Ovary (tissue), 9 donors: ENCODE data around the gene PKNOX1. TPM values are rescaled to one million over a fixed set of nuclear protein-coding genes. Genes with fewer than 3 reads are reported as not detected.

Experiments
- DNase-seq, 5 donors: peaks; one replicate each; pipeline ENCODE4 v3.0.0-alpha.2; 2019 to 2020
- H3K27ac ChIP-seq, 2 donors: fragments of 200-600 bp; one replicate each; pipeline versions ENCODE4 v1.5.1 to v1.8.0; 2019 to 2022
- H3K27me3 ChIP-seq: fragments of 200-600 bp; one replicate; pipeline ENCODE4 v1.8.0; 2022
- H3K36me3 ChIP-seq: fragments of 200-600 bp; sonication (generic); one replicate; pipeline ENCODE4 v1.5.1; 2019
- H3K4me1 ChIP-seq: one replicate; pipeline ENCODE4 v1.8.1; 2013; ENCODE audit warnings: mild to moderate bottlenecking, moderate library complexity; ENCODE audit not compliant: insufficient read depth
- H3K4me3 ChIP-seq: fragments of 200-600 bp; sonication (generic); one replicate; pipeline ENCODE4 v1.5.1; 2017
- H3K9me3 ChIP-seq, 2 donors: fragments of 200-600 bp in 1 of 2; sonication (generic) in 1 of 2; one replicate each; pipeline versions ENCODE4 v1.5.1 to v1.8.1; 2013 to 2019; ENCODE audit warnings: mild to moderate bottlenecking in 1 of 2, moderate library complexity in 1 of 2
- CTCF ChIP-seq, 3 donors: fragments of 450-650 bp in 2 of 3; fragments of 200-600 bp in 1 of 3; IDR thresholded peaks; one replicate each; pipeline versions ENCODE4 v1.5.1 to v1.8.0; 2016 to 2022; ENCODE audit warnings: antibody characterized with exemption in 3 of 3, mild to moderate bottlenecking in 1 of 3
- EP300 ChIP-seq: sonication (generic); formaldehyde crosslinking; IDR thresholded peaks from one replicate; pipeline ENCODE4 v1.6.1; 2017; ENCODE audit warnings: antibody characterized with exemption
- POLR2A ChIP-seq: fragments of 450-650 bp; IDR thresholded peaks from one replicate; pipeline ENCODE4 v1.6.1; 2017; ENCODE audit warnings: antibody characterized with exemption, mild to moderate bottlenecking, moderate library complexity
- WGBS, 3 donors: extraction: QIAGEN DNeasy Blood & Tissue Kit in 1 of 3; methylation state at CpG; one replicate each; pipeline versions ENCODE4 v1.1.5 to v1.1.7; 2013 to 2017; 5-methylcytosine and 5-hydroxymethylcytosine counted together
- intact Hi-C, 4 donors: fragments of 100-400 bp; cut with DNase I; formaldehyde crosslinking; loops; one replicate each; pipeline versions ENCODE4 v1.11.0 to v1.15.1; 2022 to 2023
- polyA plus RNA-seq, 2 donors: library from polyadenylated mRNA; stranded (reverse); fragments of 200-250 nt in 1 of 2; fragments of 350-450 nt in 1 of 2; fragmentation: Illumina TruSeq in 1 of 2; extraction: RNeasy Lipid Tissue Mini Kit (QIAGEN cat#74804) in 1 of 2; gene quantifications; one replicate each; pipeline ENCODE4 v1.2.3, GENCODE V29; 2013 to 2014
- total RNA-seq, 7 donors: library from RNA; depleted of rRNA in 2 of 7; stranded (reverse); fragments of >200 nt in 2 of 7; fragmentation: NEBNext Ultra II Directional in 3 of 7; extraction: Animal tissue kit (Norgen Biotek cat#: 25700) in 3 of 7; gene quantifications; one replicate each; pipeline versions ENCODE4 v1.1.0 to v1.2.4, GENCODE V29; 2016 to 2023
- donor health status: DM: no; HTN: no; CAD: no; lungs with moderate emphysema.
- donor health status: DM: no; HTN: no; CAD: no.
- donor health status: Bipolar disorder and iron deficiency.
- donor health status: DM: yes; HTN: yes; CAD: no.
- donor health status: DM: no; HTN: no; CAD: no.
- donor health status: DM: yes; HTN: yes; CAD: no.

The PKNOX1 gene
- total and polyA plus RNA-seq, 9 donors = 7.0 to 50.9 (median 25.4) TPM

- Histone ChIP-seq H3K27me3 (no peaks in the 10 kb centered on the region), H3K4me1 (peaks cover 6% of the 10 kb centered on the region), H3K9me3 (no peaks in the 10 kb centered on the region), H3K27ac (no peak overlapping the region), H3K36me3 (no peaks in the 10 kb centered on the region), H3K4me3 (no peak overlapping the region)
- WGBS, 3 donors = 60 to 76% (median 73%) methylated on average over 8 of the region's 8 CpGs
- DNase-seq = no peak
- intact Hi-C loops = no loop called here
- TF ChIP-seq EP300 (no peak), POLR2A (no peak), CTCF (IDR thresholded peaks at IDR 0.05) (no peak)
Measured at GRCh38 chr21:43023175-43023574, 48.8 kb downstream of the PKNOX1 start.

GRCh38 chr21:43024439-43025136 is 50.2 kb downstream of the PKNOX1 start:
- Histone ChIP-seq H3K9me3 (no peaks in the 10 kb centered on the region), H3K36me3 (no peaks in the 10 kb centered on the region), H3K4me1 (peaks cover 6% of the 10 kb centered on the region), H3K27ac (peak overlapping the region in 1 of 2 donors; percentile 45), H3K4me3 (no peak overlapping the region), H3K27me3 (no peaks in the 10 kb centered on the region)
- intact Hi-C loops = no loop called here
- WGBS, 3 donors = 54 to 71% (median 55%) methylated on average over 17 of the region's 17 CpGs
- DNase-seq = peak in 2 of 5 donors; percentile 29 to 59
- no peak for TF ChIP-seq EP300
- TF ChIP-seq CTCF (IDR thresholded peaks at IDR 0.05) = no peak
- TF ChIP-seq POLR2A = no peak

- Histone ChIP-seq H3K36me3 (no peaks in the 10 kb centered on the region), H3K27ac (peak overlapping the region in 1 of 2 donors; percentile 45), H3K9me3 (no peaks in the 10 kb centered on the region), H3K4me3 (no peak overlapping the region), H3K4me1 (peaks cover 6% of the 10 kb centered on the region), H3K27me3 (no peaks in the 10 kb centered on the region)
- no peak for DNase-seq
- 14 to 40% (median 15%) methylated on average over 6 of the region's 6 CpGs for WGBS, 3 donors
- intact Hi-C loops = no loop called here
- TF ChIP-seq POLR2A = no peak
- no peak for TF ChIP-seq EP300
- TF ChIP-seq CTCF (IDR thresholded peaks at IDR 0.05) = no peak
Measured at GRCh38 chr21:43025636-43026180, 51.3 kb downstream of the PKNOX1 start.

DNA sequence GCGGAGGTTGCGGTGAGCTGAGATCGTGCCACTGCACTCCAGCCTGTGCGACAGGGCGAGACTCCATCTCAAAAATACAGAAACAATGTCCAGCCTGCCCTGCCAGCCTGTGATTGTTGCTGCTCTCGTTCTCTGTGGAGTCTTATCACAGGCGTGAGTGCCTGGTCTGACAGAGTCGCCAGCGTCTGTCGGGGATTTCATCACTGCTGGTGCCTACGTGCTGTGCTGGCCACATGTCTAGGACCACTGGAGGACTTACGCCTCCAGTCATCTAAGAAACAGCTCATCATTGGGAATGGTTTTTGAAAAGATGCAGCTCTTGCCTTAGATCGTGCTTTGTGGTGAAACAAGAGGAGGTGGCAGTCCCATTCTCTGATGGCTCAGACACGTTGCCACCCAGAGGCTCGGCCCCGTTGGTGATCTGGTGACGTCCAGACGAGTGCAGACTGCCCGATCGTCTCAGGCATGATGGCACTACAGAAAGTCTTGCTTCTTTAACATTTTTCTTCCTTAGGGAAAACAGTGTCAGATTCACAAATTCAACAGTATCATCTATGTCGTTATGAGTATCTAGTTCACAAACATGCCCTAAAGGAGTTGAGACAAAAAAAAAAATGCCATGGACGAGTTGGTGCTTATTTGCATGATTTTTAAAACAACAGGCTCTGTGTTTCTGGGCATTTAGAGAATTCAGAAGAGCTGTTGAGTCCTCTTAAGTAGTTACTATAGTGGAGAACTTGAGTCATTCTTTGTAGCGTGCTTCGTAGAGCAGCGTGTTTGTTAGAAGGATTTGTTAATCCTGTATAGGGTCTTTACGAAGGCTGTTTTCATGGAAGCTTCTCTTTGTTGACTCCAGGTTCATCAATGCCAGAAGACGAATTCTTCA is 53.7 kb downstream of the PKNOX1 start:
- intact Hi-C loops = no loop called here
- no peak overlapping the region for H3K27ac ChIP-seq
- no peak for DNase-seq
- no peaks in the 10 kb centered on the region for H3K27me3 ChIP-seq
- H3K36me3 ChIP-seq = no peaks in the 10 kb centered on the region
- H3K9me3 ChIP-seq = no peaks in the 10 kb centered on the region
- WGBS, 3 donors = 89 to 95% (median 92%) methylated on average over 27 of the region's 27 CpGs
- TF ChIP-seq POLR2A = no peak
- TF ChIP-seq EP300 = no peak
- no peak for TF ChIP-seq CTCF (IDR thresholded peaks at IDR 0.05)
- no peak overlapping the region for H3K4me3 ChIP-seq
- peaks cover 5% of the 10 kb centered on the region for H3K4me1 ChIP-seq
